ENCODE measurements around the gene LRRC25.
"Not testable (repeated sequence)": the region's sequence is repeated elsewhere in the genome, so short reads cannot be mapped to it uniquely, and the experiment has no call there.

LRRC25 gene

GRCh38 chr19:18388960-18389725, 8.3 kb downstream of the LRRC25 start:
- DNase-seq: no peak
- intact Hi-C loops (cut with DNase I): no loop called here

GRCh38 chr19:18388100-18388959, 9.1 kb downstream of the LRRC25 start:
- intact Hi-C loops (cut with DNase I): no loop called here
- peak; percentile 29 to 92 (median 78) for DNase-seq

GRCh38 chr19:18386543-18387271, 10.7 kb downstream of the LRRC25 start:
- no peak for DNase-seq
- intact Hi-C loops (cut with DNase I): no loop called here

GRCh38 chr19:18385675-18386542, 11.5 kb downstream of the LRRC25 start, which contains the start of gene GDF15:
GDF15 (plus strand) TSS chr19:18386158; CDS start chr19:18386190, 32 bp downstream.
- peak in 13 of 42 donors; percentile 9 to 52 (median 27) for DNase-seq
- intact Hi-C loops (cut with DNase I): no loop called here

GRCh38 chr19:18385359-18385674, 12.1 kb downstream of the LRRC25 start:
- intact Hi-C loops (cut with DNase I): no loop called here
- DNase-seq: no peak

- no peak for DNase-seq
- intact Hi-C loops (cut with DNase I): no loop called here
These were observed 12.6 kb downstream of the LRRC25 start for GRCh38 chr19:18384775-18385174.

GRCh38 chr19:18383622-18384021, 13.8 kb downstream of the LRRC25 start:
- DNase-seq; intact Hi-C loops (cut with DNase I): not testable (repeated sequence)

- DNase-seq: no peak
- intact Hi-C loops (cut with DNase I): no loop called here
These were observed 16.6 kb downstream of the LRRC25 start for GRCh38 chr19:18380843-18381242.

- intact Hi-C loops (cut with DNase I): no loop called here
- DNase-seq: peak in 2 of 42 donors; percentile 26 to 47
These were observed 17.3 kb downstream of the LRRC25 start for GRCh38 chr19:18379803-18380747.

GRCh38 chr19:18377026-18377425, 20.4 kb downstream of the LRRC25 start:
- no peak for DNase-seq
- intact Hi-C loops (cut with DNase I): no loop called here

GRCh38 chr19:18373892-18374629, 23.4 kb downstream of the LRRC25 start:
- intact Hi-C loops (cut with DNase I): no loop called here
- DNase-seq: peak; percentile 38 to 94 (median 72)

- no peak for DNase-seq
- intact Hi-C loops (cut with DNase I): no loop called here
These were observed 24.0 kb downstream of the LRRC25 start for GRCh38 chr19:18373407-18373891.

GRCh38 chr19:18368504-18369222, 28.8 kb downstream of the LRRC25 start:
- intact Hi-C loops (cut with DNase I): no loop called here
- no peak for DNase-seq

- no peak for DNase-seq
- intact Hi-C loops (cut with DNase I): no loop called here
These were observed 31.4 kb downstream of the LRRC25 start for GRCh38 chr19:18366021-18366435.

- intact Hi-C loops (cut with DNase I): no loop called here
- DNase-seq: peak in 17 of 42 donors; percentile 17 to 67 (median 35)
These were observed 32.4 kb downstream of the LRRC25 start for GRCh38 chr19:18364826-18365528.
